ENCODE data around the gene PEX5.

PEX5 gene

DNA sequence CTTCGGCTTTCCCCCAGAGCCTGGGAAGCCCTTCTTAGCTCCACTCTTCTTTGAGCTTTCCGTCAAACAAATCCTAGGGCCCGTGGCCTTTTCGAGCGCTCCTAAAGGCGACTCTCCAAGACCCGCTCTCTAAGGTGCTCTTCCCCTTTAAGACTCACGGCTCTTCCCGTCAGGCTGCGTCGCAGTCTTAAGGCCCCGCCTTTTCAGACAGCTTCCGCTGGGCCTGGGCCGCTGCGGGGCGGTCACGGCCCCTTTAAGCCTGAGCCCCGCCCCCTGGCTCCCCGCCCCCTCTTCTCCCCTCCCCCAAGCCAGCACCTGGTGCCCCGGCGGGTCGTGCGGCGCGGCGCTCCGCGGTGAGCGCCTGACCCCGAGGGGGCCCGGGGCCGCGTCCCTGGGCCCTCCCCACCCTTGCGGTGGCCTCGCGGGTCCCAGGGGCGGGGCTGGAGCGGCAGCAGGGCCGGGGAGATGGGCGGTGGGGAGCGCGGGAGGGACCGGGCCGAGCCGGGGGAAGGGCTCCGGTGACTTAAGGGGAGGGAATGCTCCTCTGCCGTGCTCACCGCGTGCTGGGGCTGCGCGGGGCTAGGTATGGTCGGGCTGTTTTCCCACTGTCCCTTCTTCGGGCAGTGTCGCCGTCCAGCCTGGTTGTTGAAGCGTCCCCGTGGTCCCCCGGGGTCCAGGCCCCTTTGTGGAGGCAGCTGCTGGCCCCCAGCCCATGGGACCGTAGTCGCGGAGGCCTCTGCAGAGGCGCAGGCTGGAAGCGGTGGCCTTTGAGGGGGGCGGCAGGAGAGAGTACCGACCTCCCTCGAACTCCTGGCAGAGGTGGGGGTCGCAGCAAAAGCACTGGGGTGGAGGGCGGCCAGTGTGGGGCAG is at the start of gene PEX5:
TSS of gene PEX5 (plus strand) at position 289 of the 870 bp plus-strand sequence. CDS start 692 bp downstream, outside the sequence.
- peak; percentile 97 for DNase-seq

DNA sequence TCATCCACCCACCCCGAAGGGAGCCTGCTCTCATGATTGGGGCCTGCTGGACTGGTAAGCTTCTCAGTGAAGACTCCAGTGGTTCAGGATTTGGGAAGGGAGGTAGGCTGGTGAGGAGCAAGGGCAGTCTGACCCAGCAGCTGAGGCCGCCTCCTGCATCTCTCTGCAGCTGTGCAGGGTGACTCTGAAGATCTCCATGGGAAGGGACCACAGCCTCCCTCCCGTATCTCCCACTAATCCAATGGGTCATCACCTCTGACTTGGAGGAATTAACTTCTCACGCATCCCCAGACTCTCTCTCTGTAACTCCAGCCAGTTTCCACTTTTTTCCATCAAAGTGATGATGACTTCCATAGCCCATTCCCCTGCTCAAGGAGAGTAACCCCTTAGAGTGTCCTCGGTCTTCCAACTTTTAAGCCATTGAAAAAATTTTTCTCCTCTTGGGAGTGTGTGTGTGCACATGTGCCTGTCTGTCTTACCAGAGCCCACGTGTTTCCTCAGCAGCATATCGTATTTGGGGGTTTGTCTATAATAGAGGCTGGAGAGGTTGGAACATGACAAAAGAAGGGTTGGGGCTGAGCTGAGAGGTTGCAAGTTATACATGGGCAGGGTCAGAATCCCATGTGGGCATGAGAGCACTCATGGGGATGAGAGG is 48.0 kb upstream of the PEX5 start:
- DNase-seq, result no peak

DNA sequence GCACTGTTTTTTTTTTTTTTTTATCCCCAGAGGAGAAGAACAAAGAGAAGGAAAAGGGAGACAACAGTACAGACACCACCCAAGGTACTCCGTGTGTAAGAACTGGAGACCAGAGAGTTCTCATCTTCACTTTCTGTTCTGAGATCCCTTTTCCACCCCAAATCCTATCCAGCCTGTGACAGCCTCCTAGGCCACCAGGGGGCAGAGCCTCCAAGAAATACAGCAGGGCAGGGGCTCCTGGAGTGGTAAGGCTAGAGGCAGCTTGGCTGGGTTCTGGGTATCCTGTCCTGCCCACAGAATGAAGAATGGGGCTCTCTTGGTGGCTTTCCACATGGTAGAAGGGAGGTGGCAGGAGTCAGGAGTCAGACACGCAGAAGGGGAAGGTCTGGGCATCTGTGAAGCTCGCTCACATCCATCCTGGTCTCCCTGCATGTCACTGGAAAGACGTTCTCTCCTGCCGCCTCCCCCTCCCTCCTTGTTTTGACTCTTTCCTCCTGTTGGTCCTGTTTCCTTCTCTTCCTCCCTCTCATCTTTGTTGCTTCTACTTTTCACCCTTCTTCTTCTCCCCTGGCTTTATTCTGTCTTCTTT is 47.3 kb upstream of the PEX5 start:
- DNase-seq, result peak; percentile 85

DNA sequence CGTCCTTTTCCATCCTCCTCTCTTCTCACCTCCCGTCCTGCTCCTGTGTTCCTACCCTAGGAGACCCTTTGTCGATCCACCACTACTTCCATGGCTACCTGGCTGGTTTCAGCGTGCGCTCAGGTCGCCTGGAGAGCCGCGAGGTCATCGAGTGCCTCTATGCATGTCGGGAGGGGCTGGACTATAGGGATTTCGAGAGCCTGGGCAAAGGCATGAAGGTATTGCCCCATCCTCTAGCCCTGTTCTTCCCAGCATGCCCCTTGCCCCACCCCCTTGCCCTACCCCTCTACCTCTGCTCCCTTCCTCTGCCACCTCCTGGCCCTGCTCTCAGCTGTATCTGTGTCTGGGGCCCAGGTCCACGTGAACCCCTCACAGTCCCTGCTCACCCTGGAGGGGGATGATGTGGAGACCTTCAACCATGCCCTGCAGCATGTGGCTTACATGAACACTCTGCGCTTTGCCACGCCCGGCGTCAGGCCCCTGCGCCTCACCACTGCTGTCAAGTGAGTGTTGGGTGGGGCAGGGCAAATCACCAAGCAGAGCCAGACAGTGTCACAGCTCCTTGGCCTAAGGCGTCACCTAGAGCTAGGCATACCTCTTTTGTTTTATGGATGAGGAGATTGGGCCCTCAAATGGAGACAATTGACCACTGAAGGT is 46.5 kb upstream of the PEX5 start:
- DNase-seq, result no peak

DNA sequence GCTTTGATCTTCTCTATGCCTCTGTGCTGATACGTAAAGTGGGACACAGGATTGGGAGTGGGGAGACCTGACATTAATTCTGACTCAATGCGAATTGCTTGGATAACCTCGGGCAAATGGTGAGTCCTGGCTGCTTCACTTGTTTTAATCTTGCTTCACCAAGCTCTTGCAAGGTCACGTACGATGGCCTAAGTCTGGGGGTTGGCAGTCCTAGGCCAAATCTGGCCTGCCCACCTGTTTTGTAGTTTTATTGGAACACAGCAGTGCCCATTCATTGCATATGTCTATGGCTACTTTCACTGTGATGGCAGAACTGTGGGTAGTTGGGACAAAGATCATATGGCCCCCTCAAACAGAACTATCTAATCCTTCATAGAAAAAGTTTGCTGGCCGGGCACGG is 45.9 kb upstream of the PEX5 start:
- DNase-seq, result no peak

DNA sequence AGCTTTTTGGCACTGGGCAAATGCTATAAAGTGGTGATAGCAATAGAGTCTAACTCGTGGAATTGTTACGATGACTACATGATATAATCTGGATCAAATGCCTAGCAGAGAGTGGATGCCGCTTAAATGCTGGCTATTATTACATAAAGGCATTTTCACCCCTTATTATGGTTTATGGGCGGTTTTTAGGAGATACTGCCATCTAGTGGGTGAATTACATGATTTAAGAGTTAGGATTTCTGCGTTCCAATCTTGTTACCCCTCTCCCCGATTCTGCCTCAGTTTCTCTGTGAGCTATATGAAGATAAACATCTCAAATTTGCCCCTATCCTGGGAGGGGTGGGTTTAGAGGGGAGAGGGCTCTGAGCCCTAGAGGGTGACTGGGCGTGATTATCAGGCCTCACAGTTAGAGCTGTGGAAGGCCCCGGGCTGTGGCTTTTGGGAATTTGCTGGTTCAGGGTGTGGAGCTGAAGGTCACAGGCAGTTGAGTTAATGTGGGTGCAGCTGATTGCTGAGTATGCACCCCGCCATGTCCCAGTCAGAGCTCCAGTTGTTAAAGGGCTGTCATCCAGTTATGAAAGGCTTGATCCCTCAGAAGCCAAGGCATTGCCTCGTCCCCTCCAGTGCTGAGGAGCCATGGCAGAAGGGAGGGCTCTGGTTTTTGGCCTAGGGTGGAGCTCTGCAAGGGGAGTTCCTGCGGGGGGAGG is 44.9 kb upstream of the PEX5 start:
- peak; percentile 78 for DNase-seq

DNA sequence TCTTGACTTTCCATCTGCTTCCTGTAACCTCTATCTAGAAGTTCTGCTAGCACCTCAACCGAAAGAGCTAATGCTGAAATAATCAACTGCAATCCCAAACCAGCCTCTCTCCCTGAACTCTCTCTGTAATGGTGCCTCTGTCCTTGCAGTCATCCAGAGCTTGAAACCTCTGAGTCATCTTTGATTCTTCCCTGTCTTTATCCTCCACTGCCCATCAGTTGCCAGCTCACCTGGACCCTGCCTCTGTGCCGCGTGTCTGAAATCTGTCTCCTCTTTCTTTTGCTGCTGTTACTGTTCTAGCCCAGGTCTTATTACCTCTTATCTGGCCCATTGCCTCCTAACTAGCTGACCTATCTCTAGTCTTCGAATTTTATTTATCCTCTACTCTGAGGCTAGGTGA is 43.8 kb upstream of the PEX5 start:
- DNase-seq, result no peak

DNA sequence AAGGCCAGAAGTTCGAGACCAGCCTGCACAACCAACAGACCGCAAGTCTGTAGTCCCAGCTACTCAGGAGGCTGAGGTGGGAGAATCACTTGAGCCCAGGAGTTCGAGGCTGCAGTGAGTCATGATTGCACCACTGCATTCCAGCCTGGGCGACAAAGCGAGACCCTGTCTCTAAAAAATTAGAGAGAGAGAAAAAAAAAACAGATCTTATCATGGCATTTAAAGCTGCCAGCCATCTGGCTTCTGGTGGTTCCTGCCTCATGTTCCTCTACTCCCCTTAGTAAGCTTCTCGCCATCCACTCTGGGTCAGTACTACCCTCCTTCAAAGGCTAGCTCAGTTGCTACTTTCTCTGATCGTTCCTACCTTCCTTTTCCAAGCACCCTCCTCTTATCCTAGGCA is 43.3 kb upstream of the PEX5 start:
- no peak for DNase-seq

DNA sequence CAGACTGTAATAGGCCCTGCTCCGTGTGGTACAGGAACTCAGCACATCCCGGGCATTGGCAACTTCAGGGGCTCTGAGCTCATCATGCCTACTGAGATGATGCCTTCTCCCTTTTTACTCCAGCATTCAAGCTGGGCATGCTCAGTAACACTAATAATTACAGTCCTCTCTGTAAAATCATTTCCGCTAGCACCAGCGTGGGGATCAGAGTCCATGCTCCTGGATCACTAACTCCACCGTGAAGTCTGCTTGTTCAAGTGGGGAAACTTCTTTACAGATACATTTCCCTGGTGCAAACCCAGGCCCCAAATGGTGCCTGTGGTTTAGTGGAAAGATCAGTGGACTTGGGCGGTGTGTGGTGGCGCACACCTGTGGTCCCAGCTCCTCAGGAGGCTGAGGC is 42.6 kb upstream of the PEX5 start:
- no peak for DNase-seq

DNA sequence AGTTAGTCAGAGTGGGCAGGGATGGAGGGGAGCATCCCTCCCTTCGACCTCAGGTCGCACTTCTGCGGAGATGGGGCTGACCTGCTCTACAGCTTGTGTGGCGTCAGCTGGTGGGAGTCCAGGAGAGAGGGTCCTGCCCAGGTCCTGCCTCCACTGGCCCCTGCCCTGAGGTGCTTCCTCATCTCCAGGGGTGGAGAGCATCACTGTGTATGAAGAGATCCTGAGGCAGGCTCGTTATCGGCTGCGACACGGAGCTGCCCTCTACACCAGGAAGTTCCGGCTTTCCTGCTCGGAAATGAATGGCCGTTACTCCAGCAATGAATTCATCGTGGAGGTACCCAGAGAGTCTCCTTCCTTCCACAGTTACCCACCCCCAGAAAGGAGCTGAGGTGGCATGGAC is 39.1 kb upstream of the PEX5 start:
- no peak for DNase-seq

DNA sequence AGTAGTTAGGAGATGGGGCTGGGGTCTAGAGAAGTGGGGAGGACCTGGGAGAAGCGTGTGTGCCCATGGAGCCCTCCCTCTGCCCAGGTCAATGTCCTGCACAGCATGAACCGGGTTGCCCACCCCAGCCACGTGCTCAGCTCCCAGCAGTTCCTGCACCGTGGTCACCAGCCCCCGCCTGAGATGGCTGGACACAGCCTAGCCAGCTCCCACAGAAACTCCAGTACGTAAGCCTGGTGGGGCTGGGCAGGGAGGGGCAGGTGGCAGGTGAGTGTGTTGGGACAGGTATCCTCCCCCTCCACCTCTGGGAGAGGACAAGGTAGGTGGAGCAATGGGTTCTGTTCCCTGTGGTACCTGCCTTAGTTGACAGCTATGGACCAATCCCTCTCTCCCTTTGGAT is 38.6 kb upstream of the PEX5 start:
- DNase-seq, result no peak

DNA sequence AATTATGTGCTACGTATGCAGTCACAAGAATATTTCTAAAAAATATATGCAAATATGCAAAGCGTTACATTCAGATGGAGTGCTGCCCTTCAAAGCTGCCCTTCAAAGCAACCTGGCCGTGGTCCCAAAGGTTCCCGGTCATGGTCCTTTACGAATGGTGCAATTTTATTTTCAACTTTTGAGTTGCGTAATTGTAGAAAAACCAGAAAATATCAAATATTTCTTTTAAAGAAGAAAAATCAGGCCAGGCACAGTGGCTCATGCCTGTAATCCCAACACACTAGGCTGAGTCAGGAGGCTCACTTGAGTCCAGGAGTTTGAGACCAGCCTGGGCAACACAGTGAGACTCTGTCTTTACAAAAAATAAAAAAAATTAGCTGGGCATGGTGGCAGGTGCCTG is 38.0 kb upstream of the PEX5 start:
- DNase-seq, result no peak

DNA sequence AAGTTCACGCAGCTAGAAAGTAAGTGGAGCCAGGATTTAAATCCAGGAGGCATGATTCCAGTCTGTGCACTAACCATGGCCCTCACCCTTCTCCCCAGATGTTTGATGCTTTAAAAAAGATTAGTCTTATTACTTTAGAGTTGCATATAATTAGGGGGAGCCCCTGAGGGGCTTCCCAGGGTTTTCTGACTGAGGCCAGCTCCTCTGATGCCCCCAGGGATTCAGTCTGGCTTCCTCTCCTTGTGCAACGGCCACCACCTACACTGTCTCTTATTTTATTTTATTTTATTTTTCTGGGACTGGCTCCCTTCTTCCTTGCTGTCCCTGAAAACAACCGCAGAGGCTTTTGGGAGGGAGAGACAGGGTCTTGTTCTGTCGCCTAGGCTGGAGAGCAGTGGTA is 36.7 kb upstream of the PEX5 start:
- DNase-seq, result no peak

DNA sequence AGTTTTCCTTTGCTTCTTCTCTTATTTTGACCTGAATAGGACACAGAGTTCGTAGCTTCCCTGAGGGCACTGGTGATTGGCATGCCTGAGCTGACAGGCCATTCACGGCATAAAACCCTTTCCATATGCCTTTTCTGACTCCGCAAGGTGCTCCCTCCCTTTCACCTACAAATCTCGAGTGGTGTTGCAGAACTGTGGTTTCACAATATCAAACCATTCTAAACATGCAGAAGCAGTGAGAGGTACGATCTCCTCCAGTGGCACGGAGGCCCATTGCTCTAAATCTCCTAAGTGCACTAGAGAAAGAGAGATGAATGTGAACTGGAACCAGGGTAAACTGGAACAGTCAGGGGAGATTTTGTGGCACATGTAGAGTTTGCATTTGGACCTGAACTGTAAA is 35.4 kb upstream of the PEX5 start:
- no peak for DNase-seq

DNA sequence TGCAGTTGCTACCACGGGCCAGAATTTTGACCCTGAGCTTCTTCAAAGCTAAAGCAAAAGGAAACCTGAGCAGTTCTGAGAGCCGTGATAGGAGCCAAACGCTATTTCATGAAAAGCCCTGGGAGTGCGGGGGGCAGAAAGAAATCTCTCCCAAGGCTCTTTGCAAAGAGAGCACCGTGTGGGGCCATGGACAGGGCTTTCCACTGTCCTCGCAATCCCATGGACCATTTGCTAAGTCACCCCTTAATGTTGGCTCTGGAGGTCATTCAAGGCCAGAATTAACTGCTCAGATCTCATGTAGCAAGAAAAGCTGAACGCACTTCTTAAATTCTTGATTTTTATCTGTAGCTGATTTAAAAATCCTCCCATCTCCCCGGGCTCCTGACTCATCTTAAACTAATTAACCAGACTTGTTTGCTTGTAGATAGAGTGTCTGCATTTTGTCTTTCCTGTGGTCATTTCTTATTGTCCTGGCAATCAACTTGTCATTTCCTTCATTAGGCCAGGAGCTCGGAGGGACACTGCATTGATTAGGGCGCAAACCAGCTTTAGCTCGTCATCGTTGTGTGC is 34.5 kb upstream of the PEX5 start:
- no peak for DNase-seq

DNA sequence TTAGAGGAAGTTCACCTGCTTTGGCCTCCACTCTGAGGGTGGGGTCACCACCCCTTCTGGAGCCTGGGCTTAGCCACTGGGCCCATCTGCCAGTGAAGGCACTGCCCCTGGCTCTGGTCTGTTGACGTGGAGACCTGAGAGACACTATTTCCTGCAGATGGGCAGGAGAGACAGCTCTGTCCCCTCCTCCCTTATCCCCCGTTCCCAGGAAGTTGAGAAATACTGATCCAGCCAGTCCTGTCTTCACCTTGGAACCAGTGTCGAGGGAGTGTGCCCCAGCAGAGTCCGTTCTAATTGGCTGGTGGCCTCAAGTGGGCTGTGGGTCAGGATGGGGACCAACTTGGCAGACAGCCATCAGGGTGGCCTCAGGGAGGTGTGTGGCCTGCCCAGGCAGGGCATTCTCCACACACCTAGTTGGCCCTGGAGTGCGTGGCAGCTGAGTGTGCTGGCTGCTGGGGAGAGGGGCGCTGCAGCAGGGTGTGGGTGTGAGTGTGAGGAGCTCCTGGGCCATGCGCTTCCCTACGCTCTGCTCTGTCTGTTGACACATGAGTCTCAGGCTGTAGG is 33.9 kb upstream of the PEX5 start:
- no peak for DNase-seq

DNA sequence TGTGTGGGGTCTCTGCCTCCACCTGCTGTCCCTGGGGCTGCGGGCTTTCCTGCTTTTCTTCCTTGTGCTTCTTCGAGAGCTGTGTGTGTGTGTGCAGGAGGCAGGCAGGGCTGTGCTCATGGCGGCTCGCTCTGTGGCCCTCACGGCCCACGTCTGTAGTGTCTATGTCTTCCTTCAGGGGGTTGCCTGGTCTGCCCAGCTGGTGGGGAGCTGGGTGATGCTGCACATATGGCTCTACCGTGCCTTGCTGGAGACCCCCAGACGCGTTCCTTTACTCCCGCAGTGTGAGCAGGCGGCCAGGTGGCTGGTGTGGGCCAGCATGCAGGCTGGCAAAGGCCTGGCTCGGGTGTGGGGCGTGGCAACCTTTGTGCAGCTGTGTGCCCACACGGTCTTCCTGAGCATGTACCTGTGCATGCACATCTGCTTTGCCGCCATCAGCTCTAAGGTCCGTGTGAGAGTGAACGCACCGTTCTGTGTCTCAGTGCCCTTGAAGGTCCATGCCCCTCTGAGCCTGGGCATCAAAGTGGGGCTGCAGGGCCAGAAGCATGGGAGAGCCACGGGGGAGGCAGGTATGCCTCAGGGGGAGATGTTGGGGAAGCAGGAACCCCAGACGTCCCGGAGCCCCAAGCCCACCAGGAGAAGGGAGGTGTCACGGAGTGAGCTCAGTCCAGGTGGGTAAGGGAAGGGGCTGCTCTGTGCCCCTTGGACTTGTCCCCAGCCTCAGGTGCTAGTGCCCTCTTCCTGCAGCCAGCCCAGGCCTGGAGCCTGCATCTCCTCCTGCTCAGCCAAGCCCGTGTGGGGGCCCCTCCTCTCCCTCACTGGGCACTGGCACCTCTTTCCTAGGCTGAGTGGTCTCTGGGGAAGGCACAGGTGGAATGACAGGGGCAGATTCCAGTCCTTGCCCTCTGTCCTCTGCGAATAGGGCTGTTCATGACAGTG is 33.0 kb upstream of the PEX5 start:
- no peak for DNase-seq

DNA sequence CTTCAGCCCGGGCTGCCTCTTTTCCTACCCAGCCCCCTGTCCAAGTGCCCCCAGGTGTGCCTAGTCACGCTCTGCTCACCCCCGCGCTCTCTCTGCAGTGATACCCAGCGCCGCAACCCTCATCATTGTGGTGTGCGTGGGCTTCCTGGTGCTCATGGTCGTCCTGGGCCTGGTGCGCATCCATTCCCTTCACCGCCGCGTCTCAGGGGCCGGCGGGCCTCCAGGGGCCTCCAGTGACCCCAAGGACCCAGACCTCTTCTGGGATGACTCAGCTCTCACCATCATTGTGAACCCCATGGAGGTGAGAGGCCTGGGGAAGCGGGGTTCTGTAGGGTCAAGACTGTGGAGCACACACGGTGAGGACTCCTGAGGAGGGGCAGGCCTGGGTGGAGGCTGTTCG is 32.1 kb upstream of the PEX5 start:
- DNase-seq, result no peak

DNA sequence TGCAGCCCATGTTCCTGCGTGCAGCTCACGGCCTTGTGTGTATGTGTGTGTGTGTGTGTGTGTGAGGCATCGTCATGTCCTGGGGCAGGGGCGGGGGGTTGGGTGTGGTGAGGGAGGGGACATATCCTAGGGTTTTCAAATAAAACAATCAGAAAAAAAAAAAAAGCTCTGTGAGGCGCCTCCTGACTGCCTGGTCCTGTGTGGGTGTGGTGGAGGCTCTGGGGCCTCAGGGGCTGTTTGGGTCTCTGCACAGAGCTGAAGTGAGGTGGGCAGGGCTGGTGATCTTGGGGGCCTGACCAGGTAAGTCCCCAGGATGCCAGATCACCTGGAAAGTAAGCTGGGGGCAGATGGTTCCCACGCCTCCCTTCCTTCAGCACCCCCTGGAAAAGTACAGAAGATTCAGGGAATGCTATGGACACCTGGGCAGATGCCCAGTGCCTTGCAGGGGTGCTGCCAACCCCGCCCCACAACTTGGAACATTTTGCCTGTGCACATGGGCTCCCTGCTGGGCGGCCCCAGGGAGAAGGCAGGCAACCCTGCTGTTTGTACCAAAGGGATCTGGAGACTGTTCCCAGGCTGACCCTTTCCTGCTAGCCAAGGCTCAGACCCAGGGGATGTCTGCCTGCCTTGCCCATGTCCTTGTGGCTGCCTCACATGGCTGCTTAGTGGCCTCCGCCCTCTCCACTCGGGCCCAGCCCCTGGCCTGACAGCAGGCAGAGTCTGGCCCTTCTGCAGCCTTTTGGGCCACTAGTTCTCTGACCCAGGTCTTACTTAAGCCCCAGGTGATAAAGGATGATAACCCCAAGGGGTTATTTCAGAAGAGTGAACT is 30.5 kb upstream of the PEX5 start:
- DNase-seq, result no peak

DNA sequence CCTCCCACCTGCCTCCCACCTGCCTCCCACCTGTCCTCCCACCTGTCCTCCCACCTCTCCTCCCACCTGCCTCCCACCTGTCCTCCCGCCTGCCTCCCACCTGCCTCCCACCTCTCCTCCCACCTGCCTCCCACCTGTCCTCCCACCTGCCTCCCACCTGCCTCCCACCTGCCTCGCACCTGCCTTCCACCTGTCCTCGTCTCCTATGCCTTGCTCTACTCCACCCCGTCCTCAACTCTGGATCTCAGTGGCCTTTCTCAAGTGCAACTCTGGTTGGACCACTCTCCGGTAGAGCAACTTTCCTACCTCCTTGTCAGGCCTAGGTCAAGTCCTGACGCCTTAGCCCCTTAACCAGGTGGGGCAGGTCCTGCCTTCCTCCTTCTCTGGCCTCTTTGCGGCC is 29.3 kb upstream of the PEX5 start:
- DNase-seq, result no peak

Data from hematopoietic multipotent progenitor cell treated with erythropoietin and hydrocortisone succinate and interleukin-3 and kit ligand, for 6 days (in vitro differentiated cells).